Left lung (tissue), 10 donors: ENCODE results near the gene TRIM39. TPM values are rescaled to one million over a fixed set of nuclear protein-coding genes. Genes with fewer than 3 reads are reported as not detected.

Experiments
- ATAC-seq: fragments of 200-7000 bp; cut with Tn5 transposase; one replicate; pipeline ENCODE4 v1.9.1; 2020; ENCODE audit warnings: moderate library complexity
- DNase-seq, 4 donors: peaks; one replicate each; pipeline ENCODE4 v3.0.0-alpha.2; 2013 to 2020
- H3K27ac ChIP-seq, 2 donors: fragments of 200-600 bp; sonication (generic) in 1 of 2; one replicate each; pipeline versions ENCODE4 v1.5.0 to v1.8.0; 2020 to 2021
- H3K27me3 ChIP-seq, 2 donors: fragments of 200-600 bp; sonication (generic) in 1 of 2; one replicate each; pipeline versions ENCODE4 v1.5.0 to v1.8.0; 2020 to 2021
- H3K36me3 ChIP-seq, 2 donors: fragments of 200-600 bp; sonication (generic) in 1 of 2; one replicate each; pipeline versions ENCODE4 v1.5.0 to v1.8.0; 2020 to 2021
- H3K4me1 ChIP-seq, 2 donors: fragments of 200-600 bp; one replicate each; pipeline ENCODE4 v1.8.0; 2021
- H3K4me3 ChIP-seq, 2 donors: fragments of 200-600 bp; sonication (generic) in 1 of 2; one replicate each; pipeline versions ENCODE4 v1.5.0 to v1.8.0; 2020 to 2021; ENCODE audit warnings: mild to moderate bottlenecking in 1 of 2
- H3K9me3 ChIP-seq, 2 donors: fragments of 200-600 bp; sonication (generic) in 1 of 2; one replicate each; pipeline versions ENCODE4 v1.5.0 to v1.8.0; 2020 to 2021
- CTCF ChIP-seq, 2 donors: fragments of 200-600 bp; sonication (generic) in 1 of 2; IDR thresholded peaks; one replicate each; pipeline versions ENCODE4 v1.5.0 to v1.8.0; 2021; ENCODE audit warnings: antibody characterized with exemption in 2 of 2
- intact Hi-C, 2 donors: fragments of 100-400 bp; cut with DNase I; formaldehyde crosslinking; loops; one replicate each; pipeline versions ENCODE4 v1.11.2 to v1.14.2; 2022
- polyA plus RNA-seq, 6 donors: library from polyadenylated mRNA; unstranded; fragments of 120-200 nt; gene quantifications; one replicate each; pipeline ENCODE4 v1.2.1, GENCODE V29; 2013; ENCODE audit not compliant: insufficient read length in 6 of 6
- total RNA-seq, 2 donors: library from RNA; stranded (reverse); fragmentation: NEBNext Ultra II Directional; extraction: Animal tissue kit (Norgen Biotek cat#: 25700); gene quantifications; one replicate each; pipeline ENCODE4 v1.2.1, GENCODE V29; 2021
- donor health status: DM: no; HTN: yes; CAD: no.
- donor health status: DM: no; HTN: no; CAD: no.

Gene TRIM39
- total and polyA plus RNA-seq, 8 donors, result 10.2 to 13.7 (median 12.0) TPM

- H3K27ac ChIP-seq, result no peak overlapping the region
- intact Hi-C loops, result no loop called here
- no peak overlapping the region for H3K4me3 ChIP-seq
- no peak for ATAC-seq
- no peaks in the 10 kb centered on the region for H3K9me3 ChIP-seq
- DNase-seq, result no peak
- no peaks in the 10 kb centered on the region for H3K36me3 ChIP-seq
- no peak for TF ChIP-seq CTCF (IDR thresholded peaks at IDR 0.05)
- H3K27me3 ChIP-seq, result no peaks in the 10 kb centered on the region
- peaks cover 17 to 49% of the 10 kb centered on the region in 2 donors for H3K4me1 ChIP-seq
These were observed 4.9 kb upstream of the TRIM39 start for GRCh38 chr6:30321692-30322388.

- ATAC-seq, result no peak
- H3K36me3 ChIP-seq, result no peaks in the 10 kb centered on the region
These were observed 3.9 kb upstream of the TRIM39 start for GRCh38 chr6:30322527-30323501.

GRCh38 chr6:30323806-30324205 is 2.9 kb upstream of the TRIM39 start:
- no peak for TF ChIP-seq CTCF (IDR thresholded peaks at IDR 0.05)
- intact Hi-C loops, result no loop called here
- Histone ChIP-seq H3K4me1 (peaks cover 17 to 64% of the 10 kb centered on the region in 2 donors), H3K36me3 (no peaks in the 10 kb centered on the region), H3K4me3 (no peak overlapping the region), H3K27me3 (no peaks in the 10 kb centered on the region), H3K27ac (no peak overlapping the region), H3K9me3 (no peaks in the 10 kb centered on the region)
- ATAC-seq, result no peak
- no peak for DNase-seq

More at GRCh38 chr6:30322527-30323501, 3.9 kb upstream of the TRIM39 start:
- Histone ChIP-seq H3K27me3 (no peaks in the 10 kb centered on the region), H3K4me3 (no peak overlapping the region), H3K4me1 (peaks cover 17 to 55% of the 10 kb centered on the region in 2 donors), H3K27ac (no peak overlapping the region), H3K9me3 (no peaks in the 10 kb centered on the region)
- no peak for DNase-seq
- intact Hi-C loops, result no loop called here
- no peak for TF ChIP-seq CTCF (IDR thresholded peaks at IDR 0.05)

- ATAC-seq, result peak; percentile 62
- Histone ChIP-seq H3K36me3 (peaks cover 0 to 13% of the 10 kb centered on the region in 2 donors), H3K27ac (peak overlapping the region; percentile 94 to 99)
These were observed 1.4 kb upstream of the TRIM39 start for GRCh38 chr6:30325150-30325872.

More at GRCh38 chr6:30325150-30325872, 1.4 kb upstream of the TRIM39 start:
- Histone ChIP-seq H3K9me3 (no peaks in the 10 kb centered on the region), H3K27me3 (no peaks in the 10 kb centered on the region), H3K4me3 (peak overlapping the region; percentile 80 to 96), H3K4me1 (peaks cover 17 to 67% of the 10 kb centered on the region in 2 donors)
- peak in 1 of 4 donors; percentile 78 for DNase-seq
- intact Hi-C loops, result no loop called here
- TF ChIP-seq CTCF (IDR thresholded peaks at IDR 0.05), result no peak
